ENCODE results near the gene TMSB10.
"Not testable (repeated sequence)": the region's sequence is repeated elsewhere in the genome, so short reads cannot be mapped to it uniquely, and the experiment has no call there.

Gene TMSB10

GRCh38 chr2:84904717-84905174 lies 710 bp upstream of the TMSB10 start:
- DNase-seq = no peak

- DNase-seq = peak in 1 of 2 donors; percentile 11
Observed at GRCh38 chr2:84906108-84906899, 848 bp downstream of the TMSB10 start.

- DNase-seq = no peak
Observed at GRCh38 chr2:84906900-84907714, 1.7 kb downstream of the TMSB10 start.

- no peak for DNase-seq
Observed at GRCh38 chr2:84908948-84909713, 3.7 kb downstream of the TMSB10 start.

GRCh38 chr2:84911135-84911678 lies 5.8 kb downstream of the TMSB10 start:
- no peak for DNase-seq

- no peak for DNase-seq
Observed at GRCh38 chr2:84912984-84913383, 7.5 kb downstream of the TMSB10 start.

- DNase-seq = no peak
Observed at GRCh38 chr2:84914334-84914733, 8.9 kb downstream of the TMSB10 start.

- DNase-seq = not testable (repeated sequence)
Observed at GRCh38 chr2:84915675-84916074, 10.2 kb downstream of the TMSB10 start.

- DNase-seq = not testable (repeated sequence)
Observed at GRCh38 chr2:84917821-84918220, 12.4 kb downstream of the TMSB10 start.

- DNase-seq = no peak
Observed at GRCh38 chr2:84918430-84918829, 13.0 kb downstream of the TMSB10 start.

- no peak for DNase-seq
Observed at GRCh38 chr2:84919885-84920580, 14.6 kb downstream of the TMSB10 start.

GRCh38 chr2:84923009-84923408 lies 17.6 kb downstream of the TMSB10 start:
- DNase-seq = no peak

- no peak for DNase-seq
Observed at GRCh38 chr2:84924173-84925106, 19.0 kb downstream of the TMSB10 start.

GRCh38 chr2:84925336-84925723 lies 19.9 kb downstream of the TMSB10 start:
- no peak for DNase-seq

GRCh38 chr2:84925724-84926376 lies 20.4 kb downstream of the TMSB10 start:
- peak; percentile 80 to 90 for DNase-seq

GRCh38 chr2:84927275-84927627 lies 21.8 kb downstream of the TMSB10 start:
- DNase-seq = no peak

- DNase-seq = no peak
Observed at GRCh38 chr2:84931384-84931821, 25.9 kb downstream of the TMSB10 start.

- DNase-seq = no peak
Observed at GRCh38 chr2:84938194-84938879, 32.9 kb downstream of the TMSB10 start.

- no peak for DNase-seq
Observed at GRCh38 chr2:84939426-84940087, 34.1 kb downstream of the TMSB10 start.

All from hippocampal formation (tissue), 2 donors.